Measurements from ENCODE around the gene PLB1.

PLB1 gene

GRCh38 chr2:28558918-28559317 is 63.1 kb downstream of the PLB1 start:
- TF ChIP-seq POLR2AphosphoS5 (IDR thresholded peaks at IDR 0.05; ENCODE audit: low read depth, low read length) = no peak
- TF ChIP-seq POLR2A (IDR thresholded peaks at IDR 0.05; ENCODE audit: low read depth, low read length) = no peak
- no peak for TF ChIP-seq TAF1 (IDR thresholded peaks at IDR 0.05; ENCODE audit: borderline replicate concordance, low read depth, low read length)
- FAIRE-seq (no peak), DNase-seq (ENCODE audit: insufficient read length) (no peak)

- TF ChIP-seq TAF1 (IDR thresholded peaks at IDR 0.05; ENCODE audit: borderline replicate concordance, low read depth, low read length) (no peak), POLR2AphosphoS5 (IDR thresholded peaks at IDR 0.05; ENCODE audit: low read depth, low read length) (no peak), POLR2A (IDR thresholded peaks at IDR 0.05; ENCODE audit: low read depth, low read length) (no peak)
- FAIRE-seq (no peak), DNase-seq (ENCODE audit: insufficient read length) (no peak)
Observed at GRCh38 chr2:28563869-28564268, 68.0 kb downstream of the PLB1 start.

DNA sequence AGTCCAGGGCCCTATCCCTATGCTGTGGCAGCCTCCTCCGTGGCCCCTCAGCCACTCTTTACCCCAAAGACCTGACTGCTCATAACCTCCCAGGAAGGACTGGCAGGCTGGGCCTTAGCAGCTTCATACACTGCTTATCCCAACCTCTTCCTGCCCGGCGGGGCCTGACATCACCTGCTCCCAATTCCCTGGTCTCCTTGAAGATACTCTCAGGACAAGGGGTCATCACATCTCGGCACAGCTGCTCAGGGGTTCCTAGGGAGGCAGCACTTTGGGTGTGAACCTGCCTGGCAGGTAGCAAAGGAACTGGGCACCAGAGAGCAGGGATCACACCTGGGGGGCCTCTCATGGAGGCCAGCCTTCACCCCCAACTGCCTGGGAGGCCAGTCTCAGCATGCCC is 68.5 kb downstream of the PLB1 start:
- DNase-seq (ENCODE audit: insufficient read length) = no peak
- FAIRE-seq = no peak
- TF ChIP-seq POLR2AphosphoS5 (IDR thresholded peaks at IDR 0.05; ENCODE audit: low read depth, low read length) (no peak), TAF1 (IDR thresholded peaks at IDR 0.05; ENCODE audit: borderline replicate concordance, low read depth, low read length) (no peak), POLR2A (IDR thresholded peaks at IDR 0.05; ENCODE audit: low read depth, low read length) (no peak)

GRCh38 chr2:28565033-28565432 is 69.2 kb downstream of the PLB1 start:
- TF ChIP-seq TAF1 (IDR thresholded peaks at IDR 0.05; ENCODE audit: borderline replicate concordance, low read depth, low read length) (no peak), POLR2A (IDR thresholded peaks at IDR 0.05; ENCODE audit: low read depth, low read length) (no peak), POLR2AphosphoS5 (IDR thresholded peaks at IDR 0.05; ENCODE audit: low read depth, low read length) (no peak)
- DNase-seq (ENCODE audit: insufficient read length) (no peak), FAIRE-seq (no peak)

- TF ChIP-seq POLR2A (IDR thresholded peaks at IDR 0.05; ENCODE audit: low read depth, low read length) = no peak
- TF ChIP-seq POLR2AphosphoS5 (IDR thresholded peaks at IDR 0.05; ENCODE audit: low read depth, low read length) = no peak
- no peak for TF ChIP-seq TAF1 (IDR thresholded peaks at IDR 0.05; ENCODE audit: borderline replicate concordance, low read depth, low read length)
- FAIRE-seq = no peak
- DNase-seq (ENCODE audit: insufficient read length) = no peak
Observed at GRCh38 chr2:28565720-28566295, 69.9 kb downstream of the PLB1 start.

- FAIRE-seq = peak; percentile 86
Observed at GRCh38 chr2:28566521-28567041, 70.7 kb downstream of the PLB1 start.

GRCh38 chr2:28567061-28567471 is 71.2 kb downstream of the PLB1 start:
- FAIRE-seq (no peak), DNase-seq (ENCODE audit: insufficient read length) (no peak)
- TF ChIP-seq POLR2A (IDR thresholded peaks at IDR 0.05; ENCODE audit: low read depth, low read length) (no peak), POLR2AphosphoS5 (IDR thresholded peaks at IDR 0.05; ENCODE audit: low read depth, low read length) (no peak), TAF1 (IDR thresholded peaks at IDR 0.05; ENCODE audit: borderline replicate concordance, low read depth, low read length) (no peak)

More at GRCh38 chr2:28566521-28567041, 70.7 kb downstream of the PLB1 start:
- TF ChIP-seq POLR2A (IDR thresholded peaks at IDR 0.05; ENCODE audit: low read depth, low read length) (no peak), POLR2AphosphoS5 (IDR thresholded peaks at IDR 0.05; ENCODE audit: low read depth, low read length) (no peak), TAF1 (IDR thresholded peaks at IDR 0.05; ENCODE audit: borderline replicate concordance, low read depth, low read length) (no peak)
- peak; percentile 93 for DNase-seq (ENCODE audit: insufficient read length)

GRCh38 chr2:28568036-28568435 is 72.2 kb downstream of the PLB1 start:
- DNase-seq (ENCODE audit: insufficient read length) (no peak), FAIRE-seq (no peak)
- TF ChIP-seq TAF1 (IDR thresholded peaks at IDR 0.05; ENCODE audit: borderline replicate concordance, low read depth, low read length) (no peak), POLR2AphosphoS5 (IDR thresholded peaks at IDR 0.05; ENCODE audit: low read depth, low read length) (no peak), POLR2A (IDR thresholded peaks at IDR 0.05; ENCODE audit: low read depth, low read length) (no peak)

DNA sequence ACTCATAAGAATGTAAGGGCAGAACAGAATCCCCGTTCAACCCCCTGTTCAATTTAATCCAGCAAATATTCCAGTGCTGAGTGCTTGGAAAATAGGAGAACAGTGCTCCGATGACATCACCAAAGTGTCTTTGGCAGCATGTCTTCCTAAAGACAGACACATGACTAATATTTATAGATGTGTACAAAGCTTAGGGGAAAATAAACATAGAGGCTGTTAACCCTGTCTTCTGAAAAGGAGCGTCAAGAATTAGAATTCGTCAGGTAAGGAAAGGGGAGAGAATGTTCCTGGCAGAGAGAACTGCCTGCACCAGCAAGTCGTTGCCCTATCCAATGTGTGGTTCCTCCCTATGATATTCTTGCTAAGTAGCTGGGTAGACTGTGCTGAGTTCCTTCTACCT is 72.7 kb downstream of the PLB1 start:
- DNase-seq (ENCODE audit: insufficient read length) = no peak
- FAIRE-seq = no peak
- TF ChIP-seq TAF1 (IDR thresholded peaks at IDR 0.05; ENCODE audit: borderline replicate concordance, low read depth, low read length) = no peak
- no peak for TF ChIP-seq POLR2AphosphoS5 (IDR thresholded peaks at IDR 0.05; ENCODE audit: low read depth, low read length)
- no peak for TF ChIP-seq POLR2A (IDR thresholded peaks at IDR 0.05; ENCODE audit: low read depth, low read length)

- no peak for TF ChIP-seq POLR2AphosphoS5 (IDR thresholded peaks at IDR 0.05; ENCODE audit: low read depth, low read length)
- no peak for TF ChIP-seq TAF1 (IDR thresholded peaks at IDR 0.05; ENCODE audit: borderline replicate concordance, low read depth, low read length)
- TF ChIP-seq POLR2A (IDR thresholded peaks at IDR 0.05; ENCODE audit: low read depth, low read length) = no peak
- no peak for DNase-seq (ENCODE audit: insufficient read length)
- FAIRE-seq = no peak
Observed at GRCh38 chr2:28570431-28570830, 74.6 kb downstream of the PLB1 start.

DNA sequence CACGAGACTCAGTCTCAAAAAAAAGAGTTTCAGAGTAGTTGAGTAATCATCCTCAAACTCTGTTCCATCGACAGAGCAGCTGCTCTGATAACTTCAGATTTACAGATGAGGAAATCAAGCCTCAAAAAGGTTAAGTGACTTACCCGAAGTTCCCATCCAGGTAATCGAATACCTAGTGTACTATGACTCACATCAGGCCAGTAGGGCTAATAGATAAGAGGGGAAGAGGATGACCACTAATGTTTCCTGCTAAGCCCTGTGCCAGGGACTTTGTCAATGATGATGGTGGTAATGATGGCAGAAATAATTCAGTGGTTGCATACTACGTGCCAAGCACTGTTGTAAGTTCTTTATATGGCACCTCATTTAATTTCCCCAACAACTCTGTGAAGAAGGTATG is 80.9 kb downstream of the PLB1 start:
- DNase-seq (ENCODE audit: insufficient read length) (no peak), FAIRE-seq (no peak)
- TF ChIP-seq TAF1 (IDR thresholded peaks at IDR 0.05; ENCODE audit: borderline replicate concordance, low read depth, low read length) (no peak), POLR2AphosphoS5 (IDR thresholded peaks at IDR 0.05; ENCODE audit: low read depth, low read length) (no peak)

All from GM12892 (cell line).